ENCODE results near the gene KCNN4. TPM values are rescaled to one million over a fixed set of nuclear protein-coding genes. Genes with fewer than 3 reads are reported as not detected.

Gene KCNN4
- total RNA-seq, 1 experiment from 2014 or later = 92.7 TPM

DNA sequence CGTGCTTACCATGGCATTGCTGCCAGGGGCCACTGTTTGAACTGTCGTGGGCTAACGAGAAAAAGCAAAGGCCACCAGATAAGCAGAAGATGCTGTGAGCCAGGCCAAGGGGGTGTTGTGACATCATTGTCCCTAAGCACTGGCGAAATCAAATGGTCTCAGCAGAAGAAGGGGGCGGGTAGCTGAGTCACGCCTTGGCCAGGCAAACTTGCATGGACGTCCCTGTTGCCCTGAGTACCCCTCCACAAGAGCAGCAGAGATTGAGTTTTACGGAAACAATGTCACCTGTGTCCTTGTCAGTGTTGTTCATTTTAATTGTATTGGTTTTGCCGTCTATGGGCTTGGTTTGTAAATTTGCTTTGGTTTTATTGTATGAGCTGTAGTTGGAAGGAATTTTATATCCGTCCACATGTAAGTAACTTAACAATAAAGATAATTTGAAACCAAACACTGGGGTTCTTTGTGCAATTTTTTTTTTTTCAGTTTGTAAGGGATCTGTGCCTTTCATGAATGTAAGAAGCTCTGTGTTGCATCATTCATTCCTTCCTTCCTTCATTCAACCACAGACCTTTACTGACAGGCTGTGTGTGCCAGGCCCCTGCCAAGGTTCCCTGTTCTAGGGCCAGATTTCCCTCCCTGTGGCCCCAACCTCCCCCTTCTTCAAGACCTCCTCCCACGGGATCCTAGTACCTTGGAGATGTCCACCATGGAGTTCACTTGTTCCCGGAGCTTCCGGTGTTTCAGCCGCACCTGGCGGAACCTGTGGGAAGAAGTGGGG, 12.3 kb downstream of the KCNN4 start:
- H3K4me1 ChIP-seq (replicated peaks; ENCODE audit: insufficient read depth) = peaks cover 34% of the 10 kb centered on the region
- intact Hi-C loops (cut with micrococcal nuclease; ENCODE audit: unreplicated experiment) = no loop called here
- no TSS peak for BruUV-seq (replicated peaks)
- H3K9me3 ChIP-seq (ENCODE audit: insufficient read depth, low read depth) = no peaks in the 10 kb centered on the region
- no peaks in the 10 kb centered on the region for H3K27me3 ChIP-seq (ENCODE audit: insufficient read depth, low read depth)
- H3K36me3 ChIP-seq (ENCODE audit: low read depth) = peaks cover 26% of the 10 kb centered on the region; the same call in 1 of the 2 replicates
- H3K4me3 ChIP-seq = no peak overlapping the region
- no peak overlapping the region for H2AFZ ChIP-seq
- no peak for DNase-seq
- CTCF ChIA-PET = interaction anchor here (0.6 to 0.9 kb wide), 2 partner anchors 10 to 23 kb away, joined by 3 to 10 read pairs; no protein-coding TSS in a partner anchor
- no peaks in the 10 kb centered on the region for H3K9me2 ChIP-seq (ENCODE audit: insufficient read depth)
- peaks cover 11% of the 10 kb centered on the region for H3K79me2 ChIP-seq (ENCODE audit: low read depth)
- POLR2A ChIA-PET (ENCODE audit: unreplicated experiment) = interaction anchor here (0.7 kb wide), 1 partner anchor 11 kb away, joined by 3 read pairs; no protein-coding TSS in a partner anchor
- TF ChIP-seq, protein P1, sequence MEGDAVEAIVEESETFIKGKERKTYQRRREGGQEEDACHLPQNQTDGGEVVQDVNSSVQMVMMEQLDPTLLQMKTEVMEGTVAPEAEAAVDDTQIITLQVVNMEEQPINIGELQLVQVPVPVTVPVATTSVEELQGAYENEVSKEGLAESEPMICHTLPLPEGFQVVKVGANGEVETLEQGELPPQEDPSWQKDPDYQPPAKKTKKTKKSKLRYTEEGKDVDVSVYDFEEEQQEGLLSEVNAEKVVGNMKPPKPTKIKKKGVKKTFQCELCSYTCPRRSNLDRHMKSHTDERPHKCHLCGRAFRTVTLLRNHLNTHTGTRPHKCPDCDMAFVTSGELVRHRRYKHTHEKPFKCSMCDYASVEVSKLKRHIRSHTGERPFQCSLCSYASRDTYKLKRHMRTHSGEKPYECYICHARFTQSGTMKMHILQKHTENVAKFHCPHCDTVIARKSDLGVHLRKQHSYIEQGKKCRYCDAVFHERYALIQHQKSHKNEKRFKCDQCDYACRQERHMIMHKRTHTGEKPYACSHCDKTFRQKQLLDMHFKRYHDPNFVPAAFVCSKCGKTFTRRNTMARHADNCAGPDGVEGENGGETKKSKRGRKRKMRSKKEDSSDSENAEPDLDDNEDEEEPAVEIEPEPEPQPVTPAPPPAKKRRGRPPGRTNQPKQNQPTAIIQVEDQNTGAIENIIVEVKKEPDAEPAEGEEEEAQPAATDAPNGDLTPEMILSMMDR (conservative IDR thresholded peaks at IDR 0.05) = no peak
- no peak for TF ChIP-seq EZH2 (IDR thresholded peaks at IDR 0.05; ENCODE audit: low read depth)
- H4K20me1 ChIP-seq (ENCODE audit: insufficient read depth) = peaks cover 10% of the 10 kb centered on the region
- H3F3A ChIP-seq (ENCODE audit: insufficient read depth, low read depth) = peaks cover 84% of the 10 kb centered on the region
- H3K27ac ChIP-seq = no peak overlapping the region; the same call in 1 of the 2 replicates
- H3K4me2 ChIP-seq = no peak overlapping the region

DNA sequence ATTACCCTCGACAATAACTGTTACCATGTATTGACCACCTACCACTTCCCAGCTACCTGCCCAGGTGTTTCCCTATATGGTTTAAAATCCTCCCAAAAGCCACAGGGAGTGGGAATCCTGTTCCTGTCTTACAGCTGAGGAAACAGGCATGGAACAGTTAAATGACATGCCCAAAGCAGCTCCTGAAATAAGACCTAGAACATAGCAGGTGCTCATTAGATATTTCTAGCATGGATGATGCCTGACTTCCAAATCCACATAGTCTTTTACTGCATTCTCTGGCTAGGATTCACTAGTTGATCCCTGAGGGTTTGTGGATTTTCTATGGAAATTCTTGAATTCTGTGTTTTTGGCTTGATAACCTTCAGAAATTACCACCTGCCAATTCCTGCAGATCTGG, 13.0 kb downstream of the KCNN4 start:
- H3K27me3 ChIP-seq (ENCODE audit: insufficient read depth, low read depth) = no peaks in the 10 kb centered on the region
- peaks cover 82% of the 10 kb centered on the region for H3F3A ChIP-seq (ENCODE audit: insufficient read depth, low read depth)
- H3K9me3 ChIP-seq (ENCODE audit: insufficient read depth, low read depth) = no peaks in the 10 kb centered on the region
- no peak overlapping the region for H3K4me3 ChIP-seq
- POLR2A ChIA-PET (ENCODE audit: unreplicated experiment) = no interaction called here
- H3K27ac ChIP-seq = no peak overlapping the region
- H3K36me3 ChIP-seq (ENCODE audit: low read depth) = peaks cover 19% of the 10 kb centered on the region; the same call in 1 of the 2 replicates
- no peak overlapping the region for H3K4me2 ChIP-seq
- H2AFZ ChIP-seq = no peak overlapping the region
- intact Hi-C loops (cut with micrococcal nuclease; ENCODE audit: unreplicated experiment) = no loop called here
- CTCF ChIA-PET = interaction anchor here (0.7 to 0.9 kb wide), 2 partner anchors 11 to 25 kb away, joined by 3 read pairs; no protein-coding TSS in a partner anchor
- BruUV-seq (replicated peaks) = no TSS peak
- peaks cover 39% of the 10 kb centered on the region for H3K4me1 ChIP-seq (replicated peaks; ENCODE audit: insufficient read depth)
- H4K20me1 ChIP-seq (ENCODE audit: insufficient read depth) = peaks cover 4% of the 10 kb centered on the region
- H3K79me2 ChIP-seq (ENCODE audit: low read depth) = peaks cover 4% of the 10 kb centered on the region; the same call in 1 of the 2 replicates
- TF ChIP-seq, protein P1 (conservative IDR thresholded peaks at IDR 0.05) = no peak
- no peak for TF ChIP-seq EZH2 (IDR thresholded peaks at IDR 0.05; ENCODE audit: low read depth)
- no peak for DNase-seq
- no peaks in the 10 kb centered on the region for H3K9me2 ChIP-seq (ENCODE audit: insufficient read depth)

DNA sequence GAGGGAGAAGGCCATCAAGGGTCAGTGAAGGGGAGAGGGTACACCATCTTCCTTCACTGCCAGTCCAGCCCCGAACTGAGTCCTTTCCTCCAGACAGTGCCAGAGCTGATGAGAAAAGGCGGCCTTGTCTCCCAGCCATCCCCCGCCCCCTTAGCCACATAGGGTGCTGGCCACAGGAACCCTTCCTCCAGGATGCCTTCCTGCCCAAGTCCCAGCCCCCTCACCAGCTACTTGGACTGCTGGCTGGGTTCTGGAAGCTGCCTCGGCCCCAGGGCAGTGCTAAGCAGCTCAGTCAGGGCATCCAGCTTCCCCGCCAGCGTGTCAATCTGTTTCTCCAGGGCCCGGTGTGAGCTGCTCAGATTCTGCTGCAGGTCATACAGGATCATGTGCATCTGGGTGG, 13.5 kb downstream of the KCNN4 start:
- no peaks in the 10 kb centered on the region; the same call in 1 of the 2 replicates for H4K20me1 ChIP-seq (ENCODE audit: insufficient read depth)
- peaks cover 39% of the 10 kb centered on the region for H3K4me1 ChIP-seq (replicated peaks; ENCODE audit: insufficient read depth)
- peak overlapping the region; percentile 88 for H3K27ac ChIP-seq
- H3K27me3 ChIP-seq (ENCODE audit: insufficient read depth, low read depth) = no peaks in the 10 kb centered on the region
- intact Hi-C loops (cut with micrococcal nuclease; ENCODE audit: unreplicated experiment) = no loop called here
- no peaks in the 10 kb centered on the region for H3K9me3 ChIP-seq (ENCODE audit: insufficient read depth, low read depth)
- DNase-seq = no peak
- TF ChIP-seq, protein P1 (conservative IDR thresholded peaks at IDR 0.05) = no peak
- TF ChIP-seq EZH2 (IDR thresholded peaks at IDR 0.05; ENCODE audit: low read depth) = no peak
- no peaks in the 10 kb centered on the region for H3K9me2 ChIP-seq (ENCODE audit: insufficient read depth)
- peaks cover 79% of the 10 kb centered on the region for H3F3A ChIP-seq (ENCODE audit: insufficient read depth, low read depth)
- H3K4me3 ChIP-seq = no peak overlapping the region
- H2AFZ ChIP-seq = no peak overlapping the region
- no peaks in the 10 kb centered on the region; the same call in 1 of the 2 replicates for H3K79me2 ChIP-seq (ENCODE audit: low read depth)
- peaks cover 14% of the 10 kb centered on the region; the same call in 1 of the 2 replicates for H3K36me3 ChIP-seq (ENCODE audit: low read depth)
- ChIA-PET POLR2A (ENCODE audit: unreplicated experiment) (interaction anchor here (0.7 kb wide), 1 partner anchor 47 kb away, joined by 3 read pairs; no protein-coding TSS in a partner anchor), CTCF (interaction anchor here (0.7 to 1.1 kb wide), 3 partner anchors 11 to 24 kb away, joined by 3 to 5 read pairs (median 3); no protein-coding TSS in a partner anchor)
- H3K4me2 ChIP-seq = no peak overlapping the region
- no TSS peak for BruUV-seq (replicated peaks)
